Left ventricle myocardium inferior (tissue), 1 donor: ENCODE data around the gene VPS13D. TPM values are rescaled to one million over a fixed set of nuclear protein-coding genes. Genes with fewer than 3 reads are reported as not detected.

Source experiments
- DNase-seq: peaks from one replicate; pipeline ENCODE4 v3.0.0-alpha.2; 2020
- H3K27ac ChIP-seq: fragments of 200-600 bp; replicated peaks from 2 replicates; pipeline ENCODE4 v1.8.0; 2021
- H3K27me3 ChIP-seq: fragments of 200-600 bp; 2 replicates; pipeline ENCODE4 v1.8.0; 2021; ENCODE audit warnings: low read depth
- H3K36me3 ChIP-seq: fragments of 200-600 bp; 2 replicates; pipeline ENCODE4 v1.8.0; 2021
- H3K4me1 ChIP-seq: fragments of 200-600 bp; 2 replicates; pipeline ENCODE4 v1.8.0; 2021
- H3K4me3 ChIP-seq: fragments of 200-600 bp; 2 replicates; pipeline ENCODE4 v1.8.0; 2021; ENCODE audit warnings: mild to moderate bottlenecking, moderate library complexity
- H3K9me3 ChIP-seq: fragments of 200-600 bp; replicated peaks from 2 replicates; pipeline ENCODE4 v1.8.0; 2021
- intact Hi-C: fragments of 100-400 bp; cut with micrococcal nuclease; formaldehyde crosslinking; loops from one replicate; pipeline ENCODE4 v1.11.0; 2022
- total RNA-seq: library from RNA; stranded (reverse); fragmentation: NEBNext Ultra II Directional; extraction: Animal tissue kit (Norgen Biotek cat#: 25700); gene quantifications from one replicate; pipeline ENCODE4 v1.2.1, GENCODE V29; 2021
- TF ChIP-seq, protein P1 (sequence below): fragments of 200-600 bp; IDR thresholded peaks from 2 replicates; pipeline ENCODE4 v1.8.0; 2021; ENCODE audit warnings: antibody characterized with exemption, mild to moderate bottlenecking, borderline replicate concordance
- donor health status: DM: no; HTN: yes; CAD: no; lungs with severe emphysema.

The VPS13D gene
- total RNA-seq, 1 donor from 2014 or later, result 71.6 TPM

DNA sequence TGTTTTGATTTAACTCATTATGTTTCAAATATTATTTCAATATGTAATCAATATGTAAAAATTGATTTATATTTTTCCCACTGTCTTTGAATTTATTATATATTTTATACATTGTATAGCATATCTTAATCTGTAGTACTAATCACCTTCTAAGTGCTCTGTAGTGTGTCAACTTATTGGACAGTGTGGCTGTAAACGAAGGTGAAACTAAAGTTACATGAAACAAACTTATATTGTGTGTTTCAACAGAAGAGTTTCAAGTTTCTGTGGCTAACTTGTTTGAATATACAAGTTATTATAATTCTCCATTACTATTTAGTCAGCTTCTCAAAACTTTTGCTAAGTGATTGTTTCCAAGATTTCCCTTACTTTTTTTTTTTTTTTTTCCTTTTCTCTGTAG, 212.4 kb downstream of the VPS13D start:
- Histone ChIP-seq H3K9me3 (no peaks in the 10 kb centered on the region), H3K4me3 (no peak overlapping the region), H3K27ac (no peak overlapping the region), H3K36me3 (peaks cover 38% of the 10 kb centered on the region), H3K4me1 (peaks cover 57% of the 10 kb centered on the region), H3K27me3 (no peaks in the 10 kb centered on the region)
- TF ChIP-seq, protein P1, sequence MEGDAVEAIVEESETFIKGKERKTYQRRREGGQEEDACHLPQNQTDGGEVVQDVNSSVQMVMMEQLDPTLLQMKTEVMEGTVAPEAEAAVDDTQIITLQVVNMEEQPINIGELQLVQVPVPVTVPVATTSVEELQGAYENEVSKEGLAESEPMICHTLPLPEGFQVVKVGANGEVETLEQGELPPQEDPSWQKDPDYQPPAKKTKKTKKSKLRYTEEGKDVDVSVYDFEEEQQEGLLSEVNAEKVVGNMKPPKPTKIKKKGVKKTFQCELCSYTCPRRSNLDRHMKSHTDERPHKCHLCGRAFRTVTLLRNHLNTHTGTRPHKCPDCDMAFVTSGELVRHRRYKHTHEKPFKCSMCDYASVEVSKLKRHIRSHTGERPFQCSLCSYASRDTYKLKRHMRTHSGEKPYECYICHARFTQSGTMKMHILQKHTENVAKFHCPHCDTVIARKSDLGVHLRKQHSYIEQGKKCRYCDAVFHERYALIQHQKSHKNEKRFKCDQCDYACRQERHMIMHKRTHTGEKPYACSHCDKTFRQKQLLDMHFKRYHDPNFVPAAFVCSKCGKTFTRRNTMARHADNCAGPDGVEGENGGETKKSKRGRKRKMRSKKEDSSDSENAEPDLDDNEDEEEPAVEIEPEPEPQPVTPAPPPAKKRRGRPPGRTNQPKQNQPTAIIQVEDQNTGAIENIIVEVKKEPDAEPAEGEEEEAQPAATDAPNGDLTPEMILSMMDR, result no peak
- intact Hi-C loops, result no loop called here
- no peak for DNase-seq

DNA sequence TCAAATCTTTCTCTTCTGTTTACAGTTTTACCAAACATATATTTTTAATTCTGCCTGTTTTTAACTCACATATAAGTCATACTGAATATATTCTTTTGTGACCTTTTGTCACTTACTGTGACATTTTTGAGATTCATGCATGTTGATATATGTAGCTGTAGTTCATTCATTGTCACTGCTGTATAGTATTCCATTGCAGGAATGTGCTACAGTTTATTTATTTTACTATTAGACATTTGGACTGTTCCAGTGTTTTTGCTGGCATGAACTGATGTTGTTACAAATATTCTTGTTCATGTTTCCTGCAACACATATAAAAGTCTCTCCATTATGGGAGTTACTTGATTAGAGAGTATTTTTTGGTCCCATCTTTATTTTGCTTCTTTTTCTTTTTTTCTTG, 213.3 kb downstream of the VPS13D start:
- no peaks in the 10 kb centered on the region for H3K27me3 ChIP-seq
- H3K27ac ChIP-seq, result no peak overlapping the region
- H3K4me1 ChIP-seq, result peaks cover 57% of the 10 kb centered on the region
- no peaks in the 10 kb centered on the region for H3K9me3 ChIP-seq
- TF ChIP-seq, protein P1, result no peak
- DNase-seq, result no peak
- H3K4me3 ChIP-seq, result no peak overlapping the region
- H3K36me3 ChIP-seq, result peaks cover 38% of the 10 kb centered on the region
- intact Hi-C loops, result no loop called here

DNA sequence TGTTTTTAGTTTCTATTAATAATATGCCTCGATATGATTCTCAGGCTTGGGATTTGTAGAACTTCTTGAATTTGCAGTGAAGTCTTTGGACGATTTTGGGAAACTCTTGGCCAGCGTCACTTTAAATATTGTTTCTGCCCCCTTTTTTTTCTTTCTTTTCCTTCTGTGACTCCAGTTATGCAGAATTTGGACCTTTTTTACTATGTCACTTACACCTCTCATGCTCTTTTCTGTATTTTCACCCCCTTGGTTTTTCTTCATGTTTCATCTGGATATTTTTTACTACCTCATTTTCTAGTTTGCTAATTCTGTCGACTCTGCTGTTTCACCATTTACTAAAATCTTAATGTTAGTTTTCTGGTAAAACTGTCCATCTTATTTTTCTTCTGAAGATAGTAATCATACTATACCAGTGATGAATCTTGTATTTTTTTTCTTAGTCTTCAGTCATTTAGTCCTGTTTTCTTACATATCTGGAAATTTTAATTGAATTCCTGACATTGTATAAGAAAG, 214.6 kb downstream of the VPS13D start:
- no peak for DNase-seq
- Histone ChIP-seq H3K9me3 (no peaks in the 10 kb centered on the region), H3K27ac (no peak overlapping the region), H3K4me3 (no peak overlapping the region), H3K36me3 (peaks cover 28% of the 10 kb centered on the region), H3K4me1 (peaks cover 57% of the 10 kb centered on the region), H3K27me3 (no peaks in the 10 kb centered on the region)
- intact Hi-C loops, result no loop called here
- TF ChIP-seq, protein P1, result no peak

DNA sequence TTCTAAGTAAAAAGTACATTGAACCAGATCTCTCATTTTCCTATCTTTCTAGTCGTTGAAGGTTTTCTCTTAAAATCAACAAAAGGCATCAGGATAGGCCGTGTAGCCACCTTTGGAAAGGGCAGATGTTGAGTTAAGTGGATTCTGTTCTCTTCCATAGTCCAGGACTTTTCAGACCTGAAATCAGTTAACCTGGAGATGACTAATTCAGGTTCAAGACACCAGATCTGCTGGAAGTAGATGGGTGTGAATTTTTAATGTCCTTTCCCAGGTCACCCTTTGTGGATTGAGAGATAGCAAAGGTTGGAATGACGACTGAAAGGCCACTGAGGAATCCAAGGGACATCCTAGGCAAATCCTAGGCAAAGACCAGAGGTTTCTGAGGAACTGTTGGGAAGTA, 215.4 kb downstream of the VPS13D start:
- Histone ChIP-seq H3K27me3 (no peaks in the 10 kb centered on the region), H3K27ac (no peak overlapping the region), H3K4me3 (no peak overlapping the region), H3K36me3 (peaks cover 20% of the 10 kb centered on the region), H3K9me3 (no peaks in the 10 kb centered on the region), H3K4me1 (peaks cover 59% of the 10 kb centered on the region)
- DNase-seq, result no peak
- TF ChIP-seq, protein P1, result no peak
- intact Hi-C loops, result no loop called here

DNA sequence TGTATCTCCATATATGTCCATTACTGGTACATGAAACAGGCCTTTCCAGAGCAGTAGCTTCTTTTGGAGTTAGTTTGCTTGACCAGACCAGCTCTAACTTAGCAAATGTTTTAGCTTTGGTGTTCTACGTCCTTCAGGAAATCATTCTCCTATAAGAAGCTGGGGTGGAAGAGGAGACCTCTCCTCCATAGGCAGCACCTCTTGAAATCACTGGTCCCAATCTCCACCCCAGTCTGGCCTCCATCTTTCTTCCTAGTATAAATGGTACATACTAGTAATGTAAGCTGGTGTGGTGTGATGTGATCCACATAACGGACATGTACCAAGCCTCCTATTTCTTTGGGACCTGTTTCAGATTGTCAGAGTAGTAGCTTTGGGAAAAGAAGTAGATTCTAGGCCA, 216.8 kb downstream of the VPS13D start:
- peaks cover 8% of the 10 kb centered on the region for H3K36me3 ChIP-seq
- H3K27ac ChIP-seq, result no peak overlapping the region
- H3K9me3 ChIP-seq, result no peaks in the 10 kb centered on the region
- intact Hi-C loops, result no loop called here
- H3K27me3 ChIP-seq, result no peaks in the 10 kb centered on the region
- no peak for DNase-seq
- TF ChIP-seq, protein P1, result no peak
- H3K4me3 ChIP-seq, result no peak overlapping the region
- peaks cover 66% of the 10 kb centered on the region for H3K4me1 ChIP-seq
